ENCODE results near the gene KCNMA1. TPM values are rescaled to one million over a fixed set of nuclear protein-coding genes. Genes with fewer than 3 reads are reported as not detected.

KCNMA1 gene
- total and polyA plus RNA-seq, 2 donors from 2014 or later: 4.2 to 8.9 TPM

DNA sequence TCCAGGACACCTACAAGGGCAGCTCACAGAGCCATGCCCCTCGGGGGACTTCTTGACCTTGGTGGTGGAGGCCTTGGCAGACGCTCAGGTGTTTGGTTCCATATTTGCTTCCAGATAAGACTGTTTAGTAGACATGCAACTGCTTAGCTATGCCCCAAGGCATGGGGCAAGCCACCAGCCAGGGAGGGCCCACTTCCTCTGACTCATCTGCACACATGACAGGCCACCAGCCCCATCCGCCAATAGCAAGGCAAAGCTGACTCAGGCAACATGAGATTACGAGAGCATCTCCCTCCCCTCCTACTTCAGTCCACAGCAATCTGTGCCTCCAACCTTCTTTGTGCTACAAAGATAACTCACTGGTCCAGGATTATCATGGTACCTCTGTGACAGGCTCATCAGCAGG, 54.9 kb downstream of the KCNMA1 start:
- Histone ChIP-seq H3K4me1 (ENCODE audit: control insufficient read depth in 2 of 3, insufficient read depth in 2 of 3, low read depth in 1 of 3, low read length in 3 of 3) (no peaks in the 10 kb centered on the region), H3K36me3 (ENCODE audit: control insufficient read depth in 2 of 3, insufficient read depth in 3 of 3, low read length in 3 of 3) (no peaks in the 10 kb centered on the region), H3K9ac (ENCODE audit: low read length in 3 of 3) (no peak overlapping the region), H3K9me3 (ENCODE audit: control insufficient read depth in 2 of 3, insufficient read depth in 1 of 3, low read length in 3 of 3) (no peaks in the 10 kb centered on the region), H3K4me3 (ENCODE audit: low read length in 3 of 3) (no peak overlapping the region), H3K27me3 (ENCODE audit: control insufficient read depth, insufficient read depth, low read length) (no peaks in the 10 kb centered on the region), H3K27ac (ENCODE audit: low read depth in 2 of 2, low read length in 2 of 2) (no peak overlapping the region)
- no peak for DNase-seq
- no peak for FAIRE-seq
- intact Hi-C loops (cut with DNase I): no loop called here
- TF ChIP-seq, protein P1, sequence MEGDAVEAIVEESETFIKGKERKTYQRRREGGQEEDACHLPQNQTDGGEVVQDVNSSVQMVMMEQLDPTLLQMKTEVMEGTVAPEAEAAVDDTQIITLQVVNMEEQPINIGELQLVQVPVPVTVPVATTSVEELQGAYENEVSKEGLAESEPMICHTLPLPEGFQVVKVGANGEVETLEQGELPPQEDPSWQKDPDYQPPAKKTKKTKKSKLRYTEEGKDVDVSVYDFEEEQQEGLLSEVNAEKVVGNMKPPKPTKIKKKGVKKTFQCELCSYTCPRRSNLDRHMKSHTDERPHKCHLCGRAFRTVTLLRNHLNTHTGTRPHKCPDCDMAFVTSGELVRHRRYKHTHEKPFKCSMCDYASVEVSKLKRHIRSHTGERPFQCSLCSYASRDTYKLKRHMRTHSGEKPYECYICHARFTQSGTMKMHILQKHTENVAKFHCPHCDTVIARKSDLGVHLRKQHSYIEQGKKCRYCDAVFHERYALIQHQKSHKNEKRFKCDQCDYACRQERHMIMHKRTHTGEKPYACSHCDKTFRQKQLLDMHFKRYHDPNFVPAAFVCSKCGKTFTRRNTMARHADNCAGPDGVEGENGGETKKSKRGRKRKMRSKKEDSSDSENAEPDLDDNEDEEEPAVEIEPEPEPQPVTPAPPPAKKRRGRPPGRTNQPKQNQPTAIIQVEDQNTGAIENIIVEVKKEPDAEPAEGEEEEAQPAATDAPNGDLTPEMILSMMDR (IDR thresholded peaks at IDR 0.05; ENCODE audit: borderline replicate concordance, extremely low read depth, insufficient read depth): no peak

DNA sequence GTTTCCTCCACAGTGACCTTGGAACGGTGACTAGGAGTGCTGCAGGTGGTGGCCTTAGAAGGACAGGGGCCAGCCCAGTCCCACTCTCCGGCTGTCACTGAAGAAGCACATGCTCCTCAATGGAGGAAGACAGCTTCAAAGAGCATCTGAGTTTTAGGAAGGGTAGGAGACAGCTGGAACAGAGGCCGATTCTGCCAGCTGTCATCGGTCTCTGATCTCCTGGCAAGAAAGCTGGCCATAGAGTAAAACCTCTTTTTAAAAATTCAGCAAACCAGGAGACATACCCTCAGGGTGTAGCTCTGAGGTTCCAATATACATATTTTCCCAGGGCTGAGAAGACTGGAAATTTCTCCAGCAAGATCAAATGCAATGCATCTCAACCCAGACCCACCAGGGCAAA, 55.9 kb downstream of the KCNMA1 start:
- TF ChIP-seq, protein P1 (IDR thresholded peaks at IDR 0.05; ENCODE audit: borderline replicate concordance, extremely low read depth, insufficient read depth): no peak
- Histone ChIP-seq H3K4me3 (ENCODE audit: low read length in 3 of 3) (no peak overlapping the region), H3K27ac (ENCODE audit: low read depth in 2 of 2, low read length in 2 of 2) (no peak overlapping the region), H3K4me1 (ENCODE audit: control insufficient read depth in 2 of 3, insufficient read depth in 2 of 3, low read depth in 1 of 3, low read length in 3 of 3) (no peaks in the 10 kb centered on the region), H3K9ac (ENCODE audit: low read length in 3 of 3) (no peak overlapping the region), H3K36me3 (ENCODE audit: control insufficient read depth in 2 of 3, insufficient read depth in 3 of 3, low read length in 3 of 3) (no peaks in the 10 kb centered on the region), H3K9me3 (ENCODE audit: control insufficient read depth in 2 of 3, insufficient read depth in 1 of 3, low read length in 3 of 3) (no peaks in the 10 kb centered on the region), H3K27me3 (ENCODE audit: control insufficient read depth, insufficient read depth, low read length) (no peaks in the 10 kb centered on the region)
- intact Hi-C loops (cut with DNase I): no loop called here
- no peak for FAIRE-seq
- no peak for DNase-seq

DNA sequence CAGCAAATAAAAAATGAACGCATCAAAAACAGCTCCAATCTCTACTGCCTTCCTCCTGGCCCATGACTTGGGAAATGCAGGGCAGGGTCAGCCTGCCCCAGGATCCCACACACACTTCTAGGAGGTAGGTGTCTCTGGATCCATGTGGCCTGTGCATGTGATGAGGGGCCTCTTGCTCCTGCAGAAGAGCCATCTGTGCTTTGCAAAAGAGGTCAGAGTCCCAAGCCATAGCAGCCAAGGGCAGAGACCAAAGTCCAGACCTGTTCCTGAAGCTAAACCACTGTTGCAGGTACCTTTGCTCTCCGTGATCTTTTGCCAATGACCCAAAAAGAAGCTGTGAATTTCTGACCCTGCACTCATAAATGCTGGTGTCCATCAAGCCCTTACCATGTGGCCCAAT, 57.1 kb downstream of the KCNMA1 start:
- no peaks in the 10 kb centered on the region for H3K36me3 ChIP-seq (ENCODE audit: control insufficient read depth in 2 of 3, insufficient read depth in 3 of 3, low read length in 3 of 3)
- TF ChIP-seq, protein P1 (IDR thresholded peaks at IDR 0.05; ENCODE audit: borderline replicate concordance, extremely low read depth, insufficient read depth): no peak
- intact Hi-C loops (cut with DNase I): no loop called here
- H3K9ac ChIP-seq (ENCODE audit: low read length in 3 of 3): no peak overlapping the region
- DNase-seq: no peak
- no peaks in the 10 kb centered on the region for H3K4me1 ChIP-seq (ENCODE audit: control insufficient read depth in 2 of 3, insufficient read depth in 2 of 3, low read depth in 1 of 3, low read length in 3 of 3)
- FAIRE-seq: no peak
- no peaks in the 10 kb centered on the region for H3K27me3 ChIP-seq (ENCODE audit: control insufficient read depth, insufficient read depth, low read length)
- no peak overlapping the region for H3K27ac ChIP-seq (ENCODE audit: low read depth in 2 of 2, low read length in 2 of 2)
- no peak overlapping the region for H3K4me3 ChIP-seq (ENCODE audit: low read length in 3 of 3)
- no peaks in the 10 kb centered on the region for H3K9me3 ChIP-seq (ENCODE audit: control insufficient read depth in 2 of 3, insufficient read depth in 1 of 3, low read length in 3 of 3)

DNA sequence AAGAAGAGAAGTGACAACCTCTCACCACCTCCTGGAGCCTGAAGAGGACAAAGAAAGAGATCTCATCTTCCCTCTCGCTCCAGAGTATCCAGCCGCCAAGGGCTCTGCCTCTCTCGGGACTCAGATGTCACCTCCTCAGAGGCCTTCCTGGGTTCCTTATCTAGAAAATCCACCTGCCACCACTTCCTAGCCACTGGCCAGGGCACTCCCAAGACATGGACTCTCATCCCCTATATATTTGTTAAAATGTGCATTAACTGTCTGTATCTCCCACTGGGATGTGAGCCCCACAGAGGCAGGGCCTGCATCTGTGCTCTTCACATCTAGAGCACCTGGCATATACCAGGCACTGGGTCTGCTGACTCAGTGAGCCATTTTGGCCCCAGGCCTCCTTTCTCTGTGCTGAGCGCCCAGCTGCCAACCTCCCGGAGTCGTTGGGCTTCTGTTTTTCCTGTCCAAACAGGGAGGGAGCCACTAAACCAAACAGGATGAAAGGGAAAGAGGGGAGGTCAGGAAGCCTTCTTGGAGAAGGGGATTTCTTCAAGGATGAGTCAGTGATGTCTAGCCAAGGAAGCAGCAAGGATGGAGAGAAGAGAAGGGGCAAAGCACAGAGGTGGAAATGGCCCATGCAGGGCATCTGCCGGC, 58.9 kb downstream of the KCNMA1 start:
- Histone ChIP-seq H3K36me3 (ENCODE audit: control insufficient read depth in 2 of 3, insufficient read depth in 3 of 3, low read length in 3 of 3) (no peaks in the 10 kb centered on the region), H3K27me3 (ENCODE audit: control insufficient read depth, insufficient read depth, low read length) (no peaks in the 10 kb centered on the region), H3K9ac (ENCODE audit: low read length in 3 of 3) (no peak overlapping the region), H3K27ac (ENCODE audit: low read depth in 2 of 2, low read length in 2 of 2) (no peak overlapping the region), H3K9me3 (ENCODE audit: control insufficient read depth in 2 of 3, insufficient read depth in 1 of 3, low read length in 3 of 3) (no peaks in the 10 kb centered on the region), H3K4me1 (ENCODE audit: control insufficient read depth in 2 of 3, insufficient read depth in 2 of 3, low read depth in 1 of 3, low read length in 3 of 3) (no peaks in the 10 kb centered on the region), H3K4me3 (ENCODE audit: low read length in 3 of 3) (no peak overlapping the region)
- DNase-seq (no peak), FAIRE-seq (no peak)
- TF ChIP-seq, protein P1 (IDR thresholded peaks at IDR 0.05; ENCODE audit: borderline replicate concordance, extremely low read depth, insufficient read depth): no peak
- intact Hi-C loops (cut with DNase I): no loop called here

Measured in kidney (tissue), 14 donors.